ENCODE measurements around the gene TAS1R1.
"Not testable (repeated sequence)": the region's sequence is repeated elsewhere in the genome, so short reads cannot be mapped to it uniquely, and the experiment has no call there.

The TAS1R1 gene

DNA sequence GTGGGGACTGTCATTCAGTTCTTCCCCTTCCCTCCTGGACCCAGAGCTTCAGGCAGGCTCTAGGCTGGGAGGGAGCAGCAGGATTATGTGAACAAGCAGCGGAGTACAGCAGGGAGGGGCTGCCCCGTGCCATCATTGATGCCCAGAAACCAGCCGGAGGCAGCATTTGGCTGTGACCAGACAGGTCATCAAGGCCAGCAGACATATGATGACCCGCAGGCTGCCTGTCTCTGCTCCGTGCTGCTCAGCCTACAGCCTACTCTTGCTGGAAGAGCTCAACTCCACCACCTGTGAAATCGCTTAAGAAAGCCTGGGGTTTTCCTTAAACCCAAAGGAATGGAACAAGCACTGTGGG, 42.6 kb downstream of the TAS1R1 start:
- H3K36me3 Mint-ChIP-seq (ENCODE audit: low read depth) = peaks cover 28% of the 10 kb centered on the region
- H3K27ac Mint-ChIP-seq = no peak overlapping the region
- no peaks in the 10 kb centered on the region for H3K9me3 Mint-ChIP-seq
- no peak overlapping the region for H3K4me3 Mint-ChIP-seq
- H3K4me1 Mint-ChIP-seq (ENCODE audit: low read depth) = peaks cover 11% of the 10 kb centered on the region
- H3K27me3 Mint-ChIP-seq (ENCODE audit: low read depth) = no peaks in the 10 kb centered on the region

DNA sequence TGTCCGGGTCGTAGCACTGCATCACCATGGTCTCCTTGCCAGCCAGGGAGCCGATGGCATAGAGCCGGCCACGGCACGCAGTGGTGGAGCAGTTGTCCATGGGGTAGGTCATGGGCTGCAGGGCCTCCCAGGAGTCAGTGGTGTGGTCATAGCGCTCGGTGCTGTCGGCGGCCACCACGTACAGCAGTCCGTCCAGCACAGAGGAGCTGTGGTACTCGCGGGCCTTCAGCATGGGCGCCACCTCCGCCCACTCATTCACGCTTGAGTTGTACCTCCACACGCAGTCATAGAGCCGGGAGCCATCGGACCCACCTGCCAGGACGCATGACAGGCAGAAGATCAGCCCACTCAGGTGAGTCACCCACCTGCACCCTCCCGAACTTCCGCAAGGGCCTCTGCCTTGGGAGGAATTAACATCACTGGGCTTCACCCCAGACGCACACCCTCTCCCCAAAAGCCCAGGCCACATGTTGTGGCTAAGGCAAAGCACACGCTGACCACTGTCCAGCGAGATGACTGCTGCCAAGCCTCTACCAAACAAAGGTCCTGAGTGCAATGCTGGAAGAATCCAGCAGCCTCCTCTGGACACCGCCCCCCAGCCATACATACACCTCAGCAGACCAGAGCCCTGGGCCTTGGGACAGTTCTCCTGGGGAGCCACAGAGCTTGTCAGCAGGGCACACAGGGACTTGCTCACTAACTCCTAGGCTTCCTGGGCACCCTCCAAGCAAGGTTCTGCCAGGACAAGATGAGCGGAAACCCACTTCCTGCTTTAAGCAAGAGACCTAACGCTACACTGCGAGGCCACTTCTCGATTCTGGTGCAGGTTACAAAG, 44.3 kb downstream of the TAS1R1 start:
- H3K4me1 Mint-ChIP-seq (ENCODE audit: low read depth) = peaks cover 18% of the 10 kb centered on the region
- peak overlapping the region; percentile 83 for H3K27ac Mint-ChIP-seq
- no peaks in the 10 kb centered on the region for H3K9me3 Mint-ChIP-seq
- peaks cover 25% of the 10 kb centered on the region for H3K36me3 Mint-ChIP-seq (ENCODE audit: low read depth)
- no peaks in the 10 kb centered on the region for H3K27me3 Mint-ChIP-seq (ENCODE audit: low read depth)
- H3K4me3 Mint-ChIP-seq = peak overlapping the region; percentile 100

GRCh38 chr1:6599991-6600390, 44.9 kb downstream of the TAS1R1 start:
- Mint-ChIP-seq H3K27ac (peak overlapping the region; percentile 99), H3K4me3 (peak overlapping the region; percentile 100), H3K36me3 (ENCODE audit: low read depth) (peaks cover 25% of the 10 kb centered on the region), H3K4me1 (ENCODE audit: low read depth) (peaks cover 18% of the 10 kb centered on the region)
- not testable (repeated sequence) for H3K27me3 Mint-ChIP-seq (ENCODE audit: low read depth); H3K9me3 Mint-ChIP-seq

- Mint-ChIP-seq H3K4me3 (peak overlapping the region; percentile 100), H3K27ac (peak overlapping the region; percentile 99), H3K36me3 (ENCODE audit: low read depth) (peaks cover 23% of the 10 kb centered on the region), H3K9me3 (no peaks in the 10 kb centered on the region), H3K27me3 (ENCODE audit: low read depth) (no peaks in the 10 kb centered on the region), H3K4me1 (ENCODE audit: low read depth) (peaks cover 18% of the 10 kb centered on the region)
Measured at GRCh38 chr1:6600410-6601048, 45.4 kb downstream of the TAS1R1 start.

GRCh38 chr1:6601049-6601922, 46.2 kb downstream of the TAS1R1 start:
- no peaks in the 10 kb centered on the region for H3K9me3 Mint-ChIP-seq
- peak overlapping the region; percentile 99 for H3K27ac Mint-ChIP-seq
- H3K4me1 Mint-ChIP-seq (ENCODE audit: low read depth) = peaks cover 18% of the 10 kb centered on the region
- H3K27me3 Mint-ChIP-seq (ENCODE audit: low read depth) = no peaks in the 10 kb centered on the region
- H3K36me3 Mint-ChIP-seq (ENCODE audit: low read depth) = peaks cover 16% of the 10 kb centered on the region
- peak overlapping the region; percentile 100 for H3K4me3 Mint-ChIP-seq

DNA sequence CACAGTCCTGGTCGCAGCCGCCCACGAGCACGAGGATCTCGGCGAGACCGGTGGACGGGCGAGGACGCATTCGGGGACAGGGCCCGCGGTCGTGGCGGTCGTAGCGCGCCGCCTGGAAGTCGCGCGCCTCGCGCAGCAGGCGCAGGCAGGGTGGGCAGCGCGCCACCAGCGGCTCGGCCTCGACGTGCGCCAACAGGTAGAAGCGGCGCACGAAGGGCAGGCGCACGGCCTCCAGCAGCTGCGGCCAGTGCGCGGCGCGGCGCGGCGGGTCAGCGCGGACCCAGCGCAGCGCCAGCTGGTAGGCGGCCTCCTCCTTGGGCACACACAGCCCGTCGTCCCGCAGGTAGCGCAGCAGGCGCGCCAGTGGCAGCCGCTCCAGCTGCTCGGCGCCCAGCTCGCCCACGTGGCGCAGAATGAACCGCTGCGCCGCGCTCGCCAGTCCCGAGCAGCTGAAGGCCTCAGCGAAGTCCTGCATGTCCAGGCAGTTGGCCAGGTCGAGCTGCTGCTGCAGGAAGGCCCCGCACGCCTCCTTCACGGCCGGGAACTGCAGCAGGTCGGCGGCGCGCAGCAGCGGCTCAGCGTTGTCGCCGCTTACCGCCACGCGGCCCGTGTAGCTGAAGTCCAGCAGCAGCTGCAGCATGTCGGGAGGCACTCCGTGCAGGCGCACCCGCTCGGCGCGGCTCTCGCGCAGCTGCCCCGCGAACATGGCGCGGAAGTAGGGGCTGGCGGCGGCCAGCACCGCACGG, 47.0 kb downstream of the TAS1R1 start:
- Mint-ChIP-seq H3K9me3 (no peaks in the 10 kb centered on the region), H3K27ac (peak overlapping the region; percentile 99), H3K4me1 (ENCODE audit: low read depth) (peaks cover 18% of the 10 kb centered on the region)

GRCh38 chr1:6602669-6603237, 47.6 kb downstream of the TAS1R1 start, which contains the start of gene KLHL21:
Gene KLHL21, minus strand, starts transcription at chr1:6602869. Its CDS starts 52 bp downstream, at chr1:6602817.
- Mint-ChIP-seq H3K4me1 (ENCODE audit: low read depth) (peaks cover 18% of the 10 kb centered on the region), H3K27ac (peak within 1 kb of the TSS; percentile 99), H3K9me3 (no peaks in the 10 kb centered on the region), H3K27me3 (ENCODE audit: low read depth) (peaks cover 3% of the 10 kb centered on the region), H3K4me3 (peak within 1 kb of the TSS; percentile 100), H3K36me3 (ENCODE audit: low read depth) (peaks cover 10% of the 10 kb centered on the region)

More for the DNA sequence above, 47.0 kb downstream of the TAS1R1 start:
- peaks cover 12% of the 10 kb centered on the region for H3K36me3 Mint-ChIP-seq (ENCODE audit: low read depth)
- no peaks in the 10 kb centered on the region for H3K27me3 Mint-ChIP-seq (ENCODE audit: low read depth)
- peak overlapping the region; percentile 100 for H3K4me3 Mint-ChIP-seq

- peaks cover 10% of the 10 kb centered on the region for H3K36me3 Mint-ChIP-seq (ENCODE audit: low read depth)
- H3K4me3 Mint-ChIP-seq = peak overlapping the region; percentile 78
- H3K4me1 Mint-ChIP-seq (ENCODE audit: low read depth) = peaks cover 18% of the 10 kb centered on the region
- H3K9me3 Mint-ChIP-seq = no peaks in the 10 kb centered on the region
- peaks cover 5% of the 10 kb centered on the region for H3K27me3 Mint-ChIP-seq (ENCODE audit: low read depth)
- peak overlapping the region; percentile 95 for H3K27ac Mint-ChIP-seq
Measured at GRCh38 chr1:6603238-6603914, 48.3 kb downstream of the TAS1R1 start.

- peaks cover 5% of the 10 kb centered on the region for H3K27me3 Mint-ChIP-seq (ENCODE audit: low read depth)
- H3K9me3 Mint-ChIP-seq = no peaks in the 10 kb centered on the region
- peak overlapping the region; percentile 95 for H3K27ac Mint-ChIP-seq
- H3K4me1 Mint-ChIP-seq (ENCODE audit: low read depth) = peaks cover 18% of the 10 kb centered on the region
- H3K4me3 Mint-ChIP-seq = peak overlapping the region; percentile 78
- peaks cover 10% of the 10 kb centered on the region for H3K36me3 Mint-ChIP-seq (ENCODE audit: low read depth)
Measured at GRCh38 chr1:6603915-6604558, 48.9 kb downstream of the TAS1R1 start.

DNA sequence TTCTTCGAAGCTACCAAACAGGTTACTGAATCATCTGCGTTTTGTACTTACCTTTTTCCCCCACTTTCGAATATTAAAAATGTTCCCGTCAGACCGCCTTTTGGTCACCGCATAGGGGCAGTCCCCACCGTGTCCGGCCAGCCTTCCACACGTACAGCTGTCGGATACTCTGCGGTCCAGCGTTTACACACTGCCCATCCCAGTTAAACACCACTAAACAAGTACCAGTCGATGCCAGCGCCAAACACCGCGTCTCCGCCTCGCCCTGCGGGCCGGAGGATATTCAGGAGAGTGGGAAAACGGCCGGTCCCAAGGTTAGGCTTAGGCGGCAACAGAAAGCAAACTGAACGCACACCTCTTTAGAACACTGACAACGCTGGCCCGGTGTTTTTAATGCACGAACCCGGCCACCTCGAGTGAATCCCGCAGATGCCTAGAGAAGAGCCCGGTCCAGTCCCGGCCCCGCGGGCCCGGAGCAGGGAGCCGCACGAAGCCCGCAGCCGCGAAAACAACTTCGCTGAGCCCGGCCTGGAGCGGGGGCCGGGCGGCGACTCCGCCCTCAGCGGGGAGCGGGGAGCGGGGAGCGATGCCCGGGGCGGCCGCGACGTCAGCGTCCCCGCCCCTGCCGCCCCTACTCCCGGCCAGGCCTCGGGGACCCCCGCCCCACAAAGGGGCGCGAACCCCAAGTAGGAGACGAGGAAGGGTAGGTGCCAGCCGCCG, 57.7 kb downstream of the TAS1R1 start:
- Mint-ChIP-seq H3K27me3 (ENCODE audit: low read depth) (peaks cover 2% of the 10 kb centered on the region), H3K36me3 (ENCODE audit: low read depth) (peaks cover 10% of the 10 kb centered on the region), H3K4me3 (peak overlapping the region; percentile 90), H3K9me3 (no peaks in the 10 kb centered on the region), H3K4me1 (ENCODE audit: low read depth) (peaks cover 17% of the 10 kb centered on the region), H3K27ac (peak overlapping the region; percentile 82)

GRCh38 chr1:6613361-6614018, 58.4 kb downstream of the TAS1R1 start, which contains the start of gene PHF13:
Gene PHF13, plus strand, starts transcription at chr1:6613731. Its CDS starts 336 bp downstream, at chr1:6614067.
- Mint-ChIP-seq H3K36me3 (ENCODE audit: low read depth) (peaks cover 10% of the 10 kb centered on the region), H3K4me1 (ENCODE audit: low read depth) (peaks cover 17% of the 10 kb centered on the region), H3K9me3 (no peaks in the 10 kb centered on the region), H3K27me3 (ENCODE audit: low read depth) (no peaks in the 10 kb centered on the region), H3K4me3 (peak within 1 kb of the TSS; percentile 90), H3K27ac (peak within 1 kb of the TSS; percentile 82)

Measured in T-helper 1 cell treated with Interleukin-12 subunit alpha and Interleukin-12 subunit beta and Interleukin-4 antibody, amounts not matched to agents 30 μg/mL and 1 μg/mL, for 36 hours (primary cell).